IMR-90 (cell line): ENCODE measurements around the gene SYNGR1. TPM values are rescaled to one million over a fixed set of nuclear protein-coding genes. Genes with fewer than 3 reads are reported as not detected.

Source experiments
- ATAC-seq: fragments of 200-7000 bp; cut with Tn5 transposase; 2 replicates; pipeline ENCODE4 v1.9.1; 2020; ENCODE audit warnings: low read depth, mild to moderate bottlenecking, moderate library complexity
- Bru-seq: library from RNA; stranded (reverse); fragments of 400-500 nt; gene quantifications from one replicate; lab custom pipeline; 2021; lab: Mats Ljungman, UMichigan
- BruChase-seq, 2 experiments: library from RNA; stranded (reverse); fragments of 400-500 nt; gene quantifications; one replicate each; lab custom pipeline; 2021; lab: Mats Ljungman, UMichigan
- BruUV-seq: library from RNA; stranded (reverse); fragments of 400-500 nt; replicated peaks from 2 replicates; lab custom pipeline; 2021; lab: Mats Ljungman, UMichigan
- CTCF ChIA-PET: fragments of 300-600 bp; formaldehyde crosslinking; extraction: SDS; loops from one replicate; lab custom pipeline; 2021; ENCODE audit warnings: antibody characterized with exemption; lab: Yijun Ruan, JAX
- POLR2A ChIA-PET: fragments of 300-600 bp; sonication (Branson Sonifier 250); formaldehyde crosslinking; loops from one replicate; lab custom pipeline; 2022; ENCODE audit warnings: antibody characterized with exemption; ENCODE audit not compliant: unreplicated experiment; lab: Charles Lee
- DNase-seq: peaks from one replicate; pipeline ENCODE4 v3.0.0; 2013
- H2AFZ ChIP-seq: replicated peaks from 2 replicates; pipeline ENCODE3; 2013; ENCODE audit warnings: low read length, mild to moderate bottlenecking; ENCODE audit not compliant: poor library complexity
- H2AK5ac ChIP-seq: 2 replicates; pipeline ENCODE4 v1.6.1; 2013; ENCODE audit warnings: low read depth, low read length, inconsistent platforms
- H2AK9ac ChIP-seq: replicated peaks from 2 replicates; pipeline ENCODE3; 2013; ENCODE audit warnings: mild to moderate bottlenecking, low read depth, low read length, moderate library complexity; ENCODE audit not compliant: poor library complexity
- H2BK120ac ChIP-seq: 2 replicates; pipeline ENCODE4 v1.6.1; 2013; ENCODE audit warnings: low read depth, low read length, inconsistent platforms
- H2BK15ac ChIP-seq: 3 replicates; pipeline ENCODE4 v1.6.1; 2013; ENCODE audit warnings: low read depth, low read length, inconsistent platforms
- H2BK20ac ChIP-seq: 2 replicates; pipeline ENCODE4 v1.6.1; 2013; ENCODE audit warnings: low read depth, mild to moderate bottlenecking, inconsistent platforms, low read length, moderate library complexity
- H2BK5ac ChIP-seq: 2 replicates; pipeline ENCODE4 v1.6.1; 2013; ENCODE audit warnings: mild to moderate bottlenecking, low read depth, low read length, inconsistent platforms; ENCODE audit not compliant: poor library complexity, severe bottlenecking
- H3K14ac ChIP-seq: replicated peaks from 2 replicates; pipeline ENCODE4 v1.6.1; 2013; ENCODE audit warnings: low read depth, low read length, inconsistent platforms
- H3K18ac ChIP-seq: 2 replicates; pipeline ENCODE4 v1.6.1; 2013; ENCODE audit warnings: low read depth, low read length, control low read depth
- H3K23ac ChIP-seq: 2 replicates; pipeline ENCODE4 v1.6.1; 2013; ENCODE audit warnings: low read depth, low read length, inconsistent platforms
- H3K27ac ChIP-seq: 2 replicates; pipeline ENCODE4 v1.5.1; 2013; ENCODE audit warnings: mild to moderate bottlenecking, control low read depth, low read length; ENCODE audit not compliant: insufficient read depth
- H3K27me3 ChIP-seq: 2 replicates; pipeline ENCODE4 v1.6.1; 2013; ENCODE audit warnings: low read length; ENCODE audit not compliant: control insufficient read depth, insufficient read depth
- H3K36me3 ChIP-seq: 2 replicates; pipeline ENCODE4 v1.6.1; 2013; ENCODE audit warnings: low read length, mixed read lengths; ENCODE audit not compliant: control insufficient read depth, insufficient read depth
- H3K4ac ChIP-seq: 2 replicates; pipeline ENCODE4 v1.6.1; 2013; ENCODE audit warnings: low read depth, low read length, inconsistent platforms
- H3K4me1 ChIP-seq: 2 replicates; pipeline ENCODE4 v1.6.1; 2013; ENCODE audit warnings: low read length, mixed read lengths; ENCODE audit not compliant: control insufficient read depth, insufficient read depth
- H3K4me2 ChIP-seq: 2 replicates; pipeline ENCODE4 v1.6.1; 2013; ENCODE audit warnings: low read depth, mild to moderate bottlenecking, control low read depth, low read length, moderate library complexity
- H3K4me3 ChIP-seq: 2 replicates; pipeline ENCODE4 v1.5.1; 2013; ENCODE audit warnings: low read depth, mild to moderate bottlenecking, control low read depth, low read length, moderate library complexity; ENCODE audit not compliant: insufficient read depth
- H3K56ac ChIP-seq: 2 replicates; pipeline ENCODE4 v1.6.1; 2013; ENCODE audit warnings: low read length, inconsistent platforms; ENCODE audit not compliant: insufficient read depth; ENCODE audit errors: extremely low read depth
- H3K79me1 ChIP-seq, 2 experiments: 2 replicates each; pipeline ENCODE4 v1.6.1; 2013; ENCODE audit warnings: low read length in 2 of 2, inconsistent platforms in 1 of 2, low read depth in 1 of 2
- H3K9ac ChIP-seq: 2 replicates; pipeline ENCODE4 v1.6.1; 2013; ENCODE audit warnings: low read depth, low read length, control low read depth
- H3K9me1 ChIP-seq: 2 replicates; pipeline ENCODE4 v1.6.1; 2013; ENCODE audit warnings: low read length, inconsistent platforms; ENCODE audit not compliant: insufficient read depth
- H3K9me3 ChIP-seq: 2 replicates; pipeline ENCODE4 v1.6.1; 2013; ENCODE audit warnings: low read length; ENCODE audit not compliant: control insufficient read depth, insufficient read depth
- H4K20me1 ChIP-seq: 2 replicates; pipeline ENCODE4 v1.6.1; 2013; ENCODE audit warnings: low read length, inconsistent platforms; ENCODE audit not compliant: insufficient read depth
- H4K5ac ChIP-seq: 2 replicates; pipeline ENCODE4 v1.6.1; 2013; ENCODE audit warnings: mild to moderate bottlenecking, low read depth, low read length, control low read depth
- H4K8ac ChIP-seq, 2 experiments: 2 replicates each; pipeline ENCODE4 v1.6.1; 2013; ENCODE audit warnings: low read depth in 2 of 2, low read length in 2 of 2, control low read depth in 1 of 2, inconsistent platforms in 1 of 2
- H4K91ac ChIP-seq: 2 replicates; pipeline ENCODE4 v1.6.1; 2013; ENCODE audit warnings: low read depth, low read length, inconsistent platforms; ENCODE audit not compliant: insufficient read depth
- FOS ChIP-seq: fragments of 150-350 bp; IDR thresholded peaks from 2 replicates; pipeline ENCODE4 v1.6.1; 2016; ENCODE audit warnings: low read depth, low read length
- MAZ ChIP-seq: IDR thresholded peaks from 2 replicates; pipeline ENCODE4 v1.6.1; 2012; ENCODE audit warnings: low read depth, mild to moderate bottlenecking, low read length, improper control_type of control experiment, moderate library complexity, borderline replicate concordance
- NFE2L2 ChIP-seq: fragments of 150-350 bp; IDR thresholded peaks from 2 replicates; pipeline ENCODE4 v1.6.1; 2016; ENCODE audit warnings: low read depth, mild to moderate bottlenecking, low read length
- POLR2A ChIP-seq: IDR thresholded peaks from 2 replicates; pipeline ENCODE4 v1.6.1; 2012; ENCODE audit warnings: mild to moderate bottlenecking, low read depth, low read length
- RAD21 ChIP-seq: IDR thresholded peaks from 2 replicates; pipeline ENCODE4 v1.6.1; 2012; ENCODE audit warnings: low read length, improper control_type of control experiment
- RFX5 ChIP-seq: IDR thresholded peaks from 2 replicates; pipeline ENCODE4 v1.8.0; 2012; ENCODE audit warnings: low read depth, mild to moderate bottlenecking, low read length, moderate library complexity
- WGBS, 2 experiments: methylation state at CpG; one replicate each; pipeline versions ENCODE4 v1.1.5 to v1.1.7; 2013; ENCODE audit warnings: missing lambda C conversion rate in 2 of 2; ENCODE audit not compliant: insufficient read length in 1 of 2; ENCODE audit errors: extremely low coverage in 2 of 2; 5-methylcytosine and 5-hydroxymethylcytosine counted together
- dilution Hi-C: fragments of 300-500 bp; cut with HindIII; formaldehyde crosslinking; loops from one replicate; pipeline ENCODE4 v1.14.3; 2018; ENCODE audit warnings: low sequenced_read_pairs; ENCODE audit not compliant: unreplicated experiment
- in situ Hi-C: fragments of 300-500 bp; cut with MboI; formaldehyde crosslinking; loops from 3 replicates; pipeline ENCODE4 v1.14.3; 2019; ENCODE audit warnings: low sequenced_read_pairs, inconsistent platforms, mixed read lengths
- intact Hi-C: fragments of 100-400 bp; cut with micrococcal nuclease; formaldehyde crosslinking; loops from 2 replicates; pipeline ENCODE4 v1.10.0; 2022
- long read RNA-seq: library from polyadenylated mRNA; unstranded; transcript quantifications from one replicate; pipeline ENCODE4 v2.0.0, GENCODE V29; 2021; ENCODE audit not compliant: unreplicated experiment
- polyA plus RNA-seq, 3 experiments: library from polyadenylated mRNA; depleted of rRNA; stranded (reverse); fragments of >200 nt; gene quantifications; 2 replicates each; pipeline ENCODE4 v1.2.3, GENCODE V29; 2012; ENCODE audit warnings: low replicate concordance in 1 of 3
- total RNA-seq: library from RNA; depleted of rRNA; stranded (reverse); fragments of >200 nt; gene quantifications from 2 replicates; pipeline ENCODE4 v1.2.3, GENCODE V29; 2012; rRNA removed

The SYNGR1 gene
- 6.3 and 19.7 TPM in 2 replicates for total RNA-seq
- 81.5 and 82.8 TPM in 2 replicates for polyA plus RNA-seq (2012; rRNA removed)
- polyA plus RNA-seq (2012; cell fraction: cytosol; rRNA removed) = 12.5 and 103 TPM in 2 replicates
- polyA plus RNA-seq (2012; cell fraction: nucleus; rRNA removed; ENCODE audit: low replicate concordance) = 69.4 and 179 TPM in 2 replicates
- percentile 56 among the genes with signal in this experiment for Bru-seq, nascent RNA
- percentile 66 among the genes with signal in this experiment for BruChase-seq, experiment 1, labeled RNA remaining after a 6-hour chase
- BruChase-seq, experiment 2, labeled RNA remaining after a 2-hour chase = percentile 61 among the genes with signal in this experiment
- long read RNA-seq, full-length matches to known transcripts = 46 of 89 reads
- long read RNA-seq, partial matches to known transcripts = 30 of 89 reads
- long read RNA-seq, other reads (novel, unspliced or antisense) = 13 of 89 reads

- Histone ChIP-seq H2AFZ (peak within 1 kb of the TSS; percentile 99), H3K79me1 (peaks cover 9 to 26% of the 10 kb centered on the region in 2 experiments; a peak in 3 of 4 replicates), H3K4me1 (peaks cover 15% of the 10 kb centered on the region), H3K23ac (peak within 1 kb of the TSS; percentile 97), H2BK20ac (0 out of 2 replicates have a peak within 1 kb of the TSS, but pooled peaks have one; percentile 35), H4K8ac (peak within 1 kb of the TSS; percentile 63 to 83), H2BK120ac (peak within 1 kb of the TSS; percentile 68), H3K9me1 (peaks cover 17% of the 10 kb centered on the region), H2BK5ac (peak within 1 kb of the TSS; percentile 25), H3K14ac (peak within 1 kb of the TSS; percentile 97), H4K20me1 (peaks cover 8% of the 10 kb centered on the region), H3K9ac (peak within 1 kb of the TSS; percentile 86), H4K91ac (peak within 1 kb of the TSS; percentile 81), H3K9me3 (no peaks in the 10 kb centered on the region), H3K4ac (peak within 1 kb of the TSS; percentile 87), H3K27me3 (no peaks in the 10 kb centered on the region), H2AK5ac (peak within 1 kb of the TSS; percentile 85), H2BK15ac (peak within 1 kb of the TSS; percentile 56; the same call in 2 of the 3 replicates), H3K4me2 (peak within 1 kb of the TSS; percentile 86), H3K4me3 (peak within 1 kb of the TSS; percentile 80), H3K36me3 (no peaks in the 10 kb centered on the region), H3K18ac (peak within 1 kb of the TSS; percentile 61), H2AK9ac (peak within 1 kb of the TSS; percentile 96), H4K5ac (peak within 1 kb of the TSS; percentile 88), H3K56ac (peak within 1 kb of the TSS; percentile 51; the same call in 1 of the 2 replicates), H3K27ac (peak within 1 kb of the TSS; percentile 54)
- ATAC-seq (peak; percentile 57), DNase-seq (no peak)
- TF ChIP-seq FOS (no peak), POLR2A (no peak), RFX5 (no peak), RAD21 (no peak), NFE2L2 (no peak), MAZ (no peak)
- in situ Hi-C loops (no loop called here), dilution Hi-C loops (no loop called here), intact Hi-C loops (loop anchor here (1.0 kb wide), 1 partner anchor 55 kb away; no protein-coding TSS in a partner anchor)
- no TSS peak for BruUV-seq
- WGBS, 2 experiments = 4% methylated on average over 9 of the region's 87 CpGs; no CpG with 5 or more reads in 1 of the 2 experiments
- CTCF ChIA-PET = no interaction called here
- POLR2A ChIA-PET = no interaction called here
Measured at GRCh38 chr22:39349967-39350726, at the start of gene SYNGR1. Gene SYNGR1, plus strand, starts transcription at chr22:39349991. Its CDS starts 20 bp downstream, at chr22:39350011.
